Measurements from ENCODE around the gene TPRN. TPM values are rescaled to one million over a fixed set of nuclear protein-coding genes. Genes with fewer than 3 reads are reported as not detected.

The TPRN gene
- total RNA-seq, 1 donor from 2014 or later, result 27.9 TPM

GRCh38 chr9:137195525-137196220 lies 4.9 kb downstream of the TPRN start:
- intact Hi-C loops (cut with DNase I), result no loop called here
- no peak for DNase-seq (ENCODE audit: missing footprints)
- no peak for ATAC-seq

- no peak for ATAC-seq
- intact Hi-C loops (cut with DNase I), result no loop called here
- DNase-seq (ENCODE audit: missing footprints), result no peak
Measured at GRCh38 chr9:137194909-137195308, 5.6 kb downstream of the TPRN start.

GRCh38 chr9:137194388-137194787 lies 6.2 kb downstream of the TPRN start:
- DNase-seq (ENCODE audit: missing footprints) (peak; percentile 77), ATAC-seq (peak; percentile 76)
- intact Hi-C loops (cut with DNase I), result no loop called here

GRCh38 chr9:137193771-137194170 lies 6.8 kb downstream of the TPRN start:
- ATAC-seq, result no peak
- intact Hi-C loops (cut with DNase I), result no loop called here
- no peak for DNase-seq (ENCODE audit: missing footprints)

GRCh38 chr9:137192859-137193258 lies 7.7 kb downstream of the TPRN start:
- intact Hi-C loops (cut with DNase I), result no loop called here
- ATAC-seq, result no peak
- no peak for DNase-seq (ENCODE audit: missing footprints)

- intact Hi-C loops (cut with DNase I), result no loop called here
- no peak for DNase-seq (ENCODE audit: missing footprints)
- ATAC-seq, result no peak
Measured at GRCh38 chr9:137192448-137192780, 8.1 kb downstream of the TPRN start.

GRCh38 chr9:137191691-137192447 lies 8.7 kb downstream of the TPRN start:
- DNase-seq (ENCODE audit: missing footprints), result no peak
- intact Hi-C loops (cut with DNase I), result no loop called here
- ATAC-seq, result no peak

GRCh38 chr9:137191245-137191644 lies 9.3 kb downstream of the TPRN start:
- ATAC-seq, result no peak
- DNase-seq (ENCODE audit: missing footprints), result no peak
- intact Hi-C loops (cut with DNase I), result no loop called here

GRCh38 chr9:137190315-137190856 lies 10.2 kb downstream of the TPRN start:
- intact Hi-C loops (cut with DNase I), result no loop called here
- DNase-seq (ENCODE audit: missing footprints) (no peak), ATAC-seq (no peak)

- DNase-seq (ENCODE audit: missing footprints) (no peak), ATAC-seq (no peak)
- intact Hi-C loops (cut with DNase I), result loop anchor here (2.0 to 5.0 kb wide), 5 partner anchors 15 to 75 kb away; partner anchors contain the start of genes DPP7, NDOR1, RNF208 and TMEM203
Measured at GRCh38 chr9:137189297-137190295, 10.9 kb downstream of the TPRN start.

- peak; percentile 90 for ATAC-seq
- peak; percentile 97 for DNase-seq (ENCODE audit: missing footprints)
- intact Hi-C loops (cut with DNase I), result loop anchor here (2.0 to 5.0 kb wide), 5 partner anchors 16 to 74 kb away; partner anchors contain the start of genes DPP7, NDOR1, RNF208 and TMEM203
Measured at GRCh38 chr9:137188490-137189296, 11.8 kb downstream of the TPRN start, which contains the start of the genes ANAPC2 and SSNA1. Gene ANAPC2, minus strand, starts transcription at chr9:137188560. Its CDS starts 28 bp downstream, at chr9:137188532. Gene SSNA1, plus strand, starts transcription at chr9:137188676. Its CDS starts 51 bp downstream, at chr9:137188727.

- DNase-seq (ENCODE audit: missing footprints) (no peak), ATAC-seq (peak; percentile 6)
- intact Hi-C loops (cut with DNase I), result loop anchor here (2.0 to 5.0 kb wide), 5 partner anchors 17 to 73 kb away; partner anchors contain the start of genes DPP7, NDOR1, RNF208 and TMEM203
Measured at GRCh38 chr9:137188086-137188489, 12.5 kb downstream of the TPRN start.

- intact Hi-C loops (cut with DNase I), result loop anchor here (5.0 kb wide), 2 partner anchors 50 to 60 kb away; no protein-coding TSS in a partner anchor
- ATAC-seq, result no peak
- DNase-seq (ENCODE audit: missing footprints), result no peak
Measured at GRCh38 chr9:137187386-137187785, 13.2 kb downstream of the TPRN start.

GRCh38 chr9:137186385-137186784 lies 14.2 kb downstream of the TPRN start:
- intact Hi-C loops (cut with DNase I), result loop anchor here (5.0 kb wide), 2 partner anchors 51 to 59 kb away; no protein-coding TSS in a partner anchor
- no peak for DNase-seq (ENCODE audit: missing footprints)
- ATAC-seq, result no peak

GRCh38 chr9:137185921-137186320 lies 14.6 kb downstream of the TPRN start:
- no peak for DNase-seq (ENCODE audit: missing footprints)
- no peak for ATAC-seq
- intact Hi-C loops (cut with DNase I), result loop anchor here (5.0 kb wide), 2 partner anchors 51 to 59 kb away; no protein-coding TSS in a partner anchor

- DNase-seq (ENCODE audit: missing footprints), result no peak
- no peak for ATAC-seq
- intact Hi-C loops (cut with DNase I), result loop anchor here (5.0 kb wide), 2 partner anchors 52 to 58 kb away; no protein-coding TSS in a partner anchor
Measured at GRCh38 chr9:137184881-137185660, 15.5 kb downstream of the TPRN start.
